ENCODE data around the gene TENM4.

TENM4 gene

DNA sequence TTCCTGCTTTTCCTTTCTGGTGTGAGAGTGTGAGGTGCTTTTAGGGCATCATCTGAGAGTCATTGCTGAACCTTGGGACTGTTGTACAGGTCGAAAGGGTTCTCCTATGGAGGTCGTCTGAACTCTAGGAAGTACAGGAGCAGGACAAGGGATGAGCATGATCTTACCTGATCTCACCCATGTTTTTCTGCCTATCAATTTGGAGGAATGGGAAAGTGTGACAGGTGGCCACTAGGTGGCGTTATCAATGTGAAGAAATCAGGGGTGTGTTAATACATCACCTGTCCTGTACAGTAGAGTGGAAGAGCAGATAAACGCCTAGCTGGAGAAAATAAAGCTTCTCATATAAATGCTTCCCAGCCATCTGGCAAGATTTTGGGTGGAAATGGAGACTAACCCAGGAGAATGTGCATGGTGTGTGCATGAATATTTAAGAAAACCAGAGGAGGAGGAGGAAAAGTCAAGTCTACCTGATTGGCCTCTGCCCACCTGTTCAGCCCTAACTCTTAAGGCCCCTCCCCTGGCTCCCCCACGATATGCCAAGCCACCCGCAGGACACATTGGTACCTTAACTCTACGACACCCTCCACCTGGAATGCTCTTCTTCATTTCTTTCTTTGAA, 794.2 kb downstream of the TENM4 start:
- no peak overlapping the region for H2AFZ ChIP-seq (ENCODE audit: low read depth, low read length)
- no peaks in the 10 kb centered on the region for H3K36me3 ChIP-seq (ENCODE audit: insufficient read depth, low read length)
- H3K79me2 ChIP-seq (ENCODE audit: insufficient read depth, low read length), result no peaks in the 10 kb centered on the region
- DNase-seq (peak; percentile 44), ATAC-seq (ENCODE audit: insufficient read depth, low read depth) (peak; percentile 60; the same call in 1 of the 3 replicates)
- H3K27me3 ChIP-seq (ENCODE audit: insufficient read depth, low read length, poor library complexity), result no peaks in the 10 kb centered on the region
- H3K27ac ChIP-seq (ENCODE audit: low read length), result no peak overlapping the region
- no peak overlapping the region for H3K4me3 ChIP-seq (ENCODE audit: low read depth in 1 of 2, low read length in 2 of 2)
- no peak for TF ChIP-seq EZH2 (IDR thresholded peaks at IDR 0.05; ENCODE audit: borderline replicate concordance, low read depth, low read length, severe bottlenecking)
- TF ChIP-seq, protein P1, sequence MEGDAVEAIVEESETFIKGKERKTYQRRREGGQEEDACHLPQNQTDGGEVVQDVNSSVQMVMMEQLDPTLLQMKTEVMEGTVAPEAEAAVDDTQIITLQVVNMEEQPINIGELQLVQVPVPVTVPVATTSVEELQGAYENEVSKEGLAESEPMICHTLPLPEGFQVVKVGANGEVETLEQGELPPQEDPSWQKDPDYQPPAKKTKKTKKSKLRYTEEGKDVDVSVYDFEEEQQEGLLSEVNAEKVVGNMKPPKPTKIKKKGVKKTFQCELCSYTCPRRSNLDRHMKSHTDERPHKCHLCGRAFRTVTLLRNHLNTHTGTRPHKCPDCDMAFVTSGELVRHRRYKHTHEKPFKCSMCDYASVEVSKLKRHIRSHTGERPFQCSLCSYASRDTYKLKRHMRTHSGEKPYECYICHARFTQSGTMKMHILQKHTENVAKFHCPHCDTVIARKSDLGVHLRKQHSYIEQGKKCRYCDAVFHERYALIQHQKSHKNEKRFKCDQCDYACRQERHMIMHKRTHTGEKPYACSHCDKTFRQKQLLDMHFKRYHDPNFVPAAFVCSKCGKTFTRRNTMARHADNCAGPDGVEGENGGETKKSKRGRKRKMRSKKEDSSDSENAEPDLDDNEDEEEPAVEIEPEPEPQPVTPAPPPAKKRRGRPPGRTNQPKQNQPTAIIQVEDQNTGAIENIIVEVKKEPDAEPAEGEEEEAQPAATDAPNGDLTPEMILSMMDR (IDR thresholded peaks at IDR 0.05; ENCODE audit: borderline replicate concordance, extremely low read depth, low read length, poor library complexity, severe bottlenecking), result peak; percentile 88
- 0 out of 2 replicates have a peak, but pooled peaks cover 3% of the 10 kb centered on the region for H4K20me1 ChIP-seq (ENCODE audit: insufficient read depth, low read length)
- no peak overlapping the region for H3K4me2 ChIP-seq (ENCODE audit: insufficient read depth, low read length)
- no peaks in the 10 kb centered on the region for H3K9me3 ChIP-seq (ENCODE audit: insufficient read depth, low read length, severe bottlenecking)
- H3K9ac ChIP-seq (ENCODE audit: low read depth, low read length), result no peak overlapping the region
- no peaks in the 10 kb centered on the region; the same call in 1 of the 2 replicates for H3K4me1 ChIP-seq (ENCODE audit: insufficient read depth, low read length)

DNA sequence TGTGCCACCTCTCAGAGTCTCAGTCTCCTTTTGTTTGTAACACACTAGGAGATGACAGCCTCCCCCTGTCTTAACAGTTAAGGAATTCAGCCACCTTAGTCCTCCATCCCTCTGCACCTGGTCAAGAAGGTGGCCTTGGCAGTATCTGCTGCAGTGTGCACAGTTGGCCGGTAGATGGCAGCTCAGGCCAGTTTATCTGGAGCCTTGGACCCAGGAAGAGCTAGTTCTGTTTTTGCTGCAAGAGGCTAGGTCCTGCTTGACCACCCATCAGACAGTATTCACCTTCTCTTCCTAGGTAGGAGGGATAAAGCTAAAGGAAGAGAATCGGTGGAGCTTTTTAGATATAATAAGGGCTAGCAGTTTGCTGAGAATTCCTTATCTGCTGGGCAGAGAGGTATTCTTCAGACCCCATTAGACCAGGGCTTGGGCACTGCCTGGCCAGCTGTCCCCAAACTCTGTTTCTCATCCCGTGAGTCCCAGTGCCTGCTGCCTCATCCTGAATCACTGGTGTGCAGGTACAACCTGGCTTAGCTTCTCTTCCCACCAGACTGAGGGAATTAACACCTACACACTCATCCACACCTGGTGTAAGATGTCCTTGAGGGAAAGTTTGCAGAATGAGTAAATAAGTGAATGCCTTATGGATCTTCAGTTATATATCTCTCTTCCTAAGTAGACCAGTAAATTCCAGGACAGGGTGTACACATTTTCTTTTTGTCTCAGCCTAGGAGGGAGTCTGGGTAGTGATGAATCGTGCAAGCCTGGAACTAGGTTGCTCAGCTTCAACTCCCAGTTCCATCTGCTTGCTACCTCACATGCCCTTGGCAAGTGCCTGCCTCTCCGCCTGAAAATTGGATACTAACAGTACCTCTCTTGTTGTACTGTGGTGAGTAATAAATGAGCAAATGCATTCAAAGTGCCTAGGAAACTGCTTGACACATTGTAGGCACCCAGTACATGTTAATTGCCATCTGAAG, 795.3 kb downstream of the TENM4 start:
- Histone ChIP-seq H3K4me2 (ENCODE audit: insufficient read depth, low read length) (peak overlapping the region; percentile 25), H3K36me3 (ENCODE audit: insufficient read depth, low read length) (no peaks in the 10 kb centered on the region), H3K9ac (ENCODE audit: low read depth, low read length) (no peak overlapping the region), H3K27ac (ENCODE audit: low read length) (no peak overlapping the region), H2AFZ (ENCODE audit: low read depth, low read length) (peak overlapping the region; percentile 36; the same call in 1 of the 2 replicates), H3K79me2 (ENCODE audit: insufficient read depth, low read length) (no peaks in the 10 kb centered on the region), H3K4me3 (ENCODE audit: low read depth in 1 of 2, low read length in 2 of 2) (no peak overlapping the region), H4K20me1 (ENCODE audit: insufficient read depth, low read length) (0 out of 2 replicates have a peak, but pooled peaks cover 3% of the 10 kb centered on the region), H3K27me3 (ENCODE audit: insufficient read depth, low read length, poor library complexity) (no peaks in the 10 kb centered on the region), H3K4me1 (ENCODE audit: insufficient read depth, low read length) (no peaks in the 10 kb centered on the region; the same call in 1 of the 2 replicates), H3K9me3 (ENCODE audit: insufficient read depth, low read length, severe bottlenecking) (no peaks in the 10 kb centered on the region)
- peak; percentile 85 for ATAC-seq (ENCODE audit: insufficient read depth, low read depth)
- TF ChIP-seq EZH2 (IDR thresholded peaks at IDR 0.05; ENCODE audit: borderline replicate concordance, low read depth, low read length, severe bottlenecking), result no peak
- TF ChIP-seq, protein P1 (IDR thresholded peaks at IDR 0.05; ENCODE audit: borderline replicate concordance, extremely low read depth, low read length, poor library complexity, severe bottlenecking), result peak; percentile 100
- peak; percentile 64 for DNase-seq

DNA sequence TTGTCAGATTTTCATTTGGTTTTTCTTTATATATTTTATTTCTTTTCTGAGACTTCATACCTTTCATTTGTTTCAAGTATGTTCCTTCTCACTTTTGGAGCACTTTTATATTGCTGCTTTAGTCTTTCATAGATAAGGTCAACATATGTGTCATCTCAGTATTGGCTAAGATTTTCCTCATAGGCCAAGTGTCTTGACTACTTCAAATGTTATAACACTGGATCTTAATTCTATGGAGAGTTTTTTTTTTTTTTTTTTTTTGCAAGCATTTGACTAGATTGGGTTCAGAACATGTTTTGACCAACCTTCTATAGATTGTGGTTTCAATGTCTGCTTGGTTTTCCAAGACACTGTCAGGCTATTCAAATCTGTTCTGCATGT, 797.2 kb downstream of the TENM4 start:
- no peak overlapping the region for H3K4me2 ChIP-seq (ENCODE audit: insufficient read depth, low read length)
- no peaks in the 10 kb centered on the region; the same call in 1 of the 2 replicates for H3K4me1 ChIP-seq (ENCODE audit: insufficient read depth, low read length)
- ATAC-seq (ENCODE audit: insufficient read depth, low read depth) (no peak), DNase-seq (no peak)
- no peaks in the 10 kb centered on the region for H3K79me2 ChIP-seq (ENCODE audit: insufficient read depth, low read length)
- TF ChIP-seq, protein P1 (IDR thresholded peaks at IDR 0.05; ENCODE audit: borderline replicate concordance, extremely low read depth, low read length, poor library complexity, severe bottlenecking), result no peak
- no peak for TF ChIP-seq EZH2 (IDR thresholded peaks at IDR 0.05; ENCODE audit: borderline replicate concordance, low read depth, low read length, severe bottlenecking)
- no peaks in the 10 kb centered on the region for H3K36me3 ChIP-seq (ENCODE audit: insufficient read depth, low read length)
- no peak overlapping the region for H2AFZ ChIP-seq (ENCODE audit: low read depth, low read length)
- H3K27ac ChIP-seq (ENCODE audit: low read length), result no peak overlapping the region
- H3K27me3 ChIP-seq (ENCODE audit: insufficient read depth, low read length, poor library complexity), result no peaks in the 10 kb centered on the region
- H4K20me1 ChIP-seq (ENCODE audit: insufficient read depth, low read length), result 0 out of 2 replicates have a peak, but pooled peaks cover 3% of the 10 kb centered on the region
- H3K9me3 ChIP-seq (ENCODE audit: insufficient read depth, low read length, severe bottlenecking), result no peaks in the 10 kb centered on the region
- H3K4me3 ChIP-seq (ENCODE audit: low read depth in 1 of 2, low read length in 2 of 2), result no peak overlapping the region
- no peak overlapping the region for H3K9ac ChIP-seq (ENCODE audit: low read depth, low read length)

Data from DND-41 (cell line).